ENCODE results near the gene ULBP3.

The ULBP3 gene

DNA sequence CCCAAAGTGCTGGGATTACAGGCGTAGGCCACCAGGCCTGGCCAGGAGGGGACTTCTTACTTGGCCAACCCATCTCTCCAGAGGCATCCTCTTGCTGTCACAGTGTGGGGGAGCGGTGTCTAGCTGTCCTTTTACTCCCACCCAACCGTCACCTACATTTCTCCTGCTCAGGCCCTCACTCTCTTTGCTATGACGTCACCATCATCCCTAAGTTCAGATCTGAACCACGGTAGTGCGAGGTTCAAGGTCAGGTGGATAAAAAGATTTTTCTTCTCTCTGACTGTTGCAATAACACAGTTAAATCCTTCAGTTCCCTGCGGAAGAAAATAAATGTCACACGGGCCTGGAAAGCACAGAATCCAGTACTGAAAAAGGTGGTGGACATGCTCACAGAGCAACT, 36.3 kb downstream of the ULBP3 start:
- TF ChIP-seq, protein P1, sequence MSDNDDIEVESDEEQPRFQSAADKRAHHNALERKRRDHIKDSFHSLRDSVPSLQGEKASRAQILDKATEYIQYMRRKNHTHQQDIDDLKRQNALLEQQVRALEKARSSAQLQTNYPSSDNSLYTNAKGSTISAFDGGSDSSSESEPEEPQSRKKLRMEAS (IDR thresholded peaks at IDR 0.05): no peak
- TF ChIP-seq RAD21 (IDR thresholded peaks at IDR 0.05; ENCODE audit: low read depth): no peak
- no peak for TF ChIP-seq CREB1 (IDR thresholded peaks at IDR 0.05; ENCODE audit: low read depth)
- TF ChIP-seq EGR1 (IDR thresholded peaks at IDR 0.05): no peak
- TF ChIP-seq CEBPB (IDR thresholded peaks at IDR 0.05): no peak
- no peak for TF ChIP-seq TCF12 (IDR thresholded peaks at IDR 0.05; ENCODE audit: low read depth)
- no peak for TF ChIP-seq TEAD4 (IDR thresholded peaks at IDR 0.05)
- TF ChIP-seq ZBTB7A (IDR thresholded peaks at IDR 0.05; ENCODE audit: low read depth): no peak

- TF ChIP-seq TCF12 (IDR thresholded peaks at IDR 0.05; ENCODE audit: low read depth) (no peak), ZBTB7A (IDR thresholded peaks at IDR 0.05; ENCODE audit: low read depth) (no peak), FOXM1 (IDR thresholded peaks at IDR 0.05; ENCODE audit: borderline replicate concordance, low read depth) (no peak), USF1 (IDR thresholded peaks at IDR 0.05) (no peak), REST (IDR thresholded peaks at IDR 0.05; ENCODE audit: low read depth) (no peak), CREB1 (IDR thresholded peaks at IDR 0.05; ENCODE audit: low read depth) (no peak)
- TF ChIP-seq, protein P1 (IDR thresholded peaks at IDR 0.05): no peak
Measured at GRCh38 chr6:150030611-150031010, 38.3 kb downstream of the ULBP3 start.

- TF ChIP-seq TAF1 (IDR thresholded peaks at IDR 0.05; ENCODE audit: low read depth): no peak
Measured at GRCh38 chr6:150029749-150030148, 39.2 kb downstream of the ULBP3 start.

- TF ChIP-seq USF1 (IDR thresholded peaks at IDR 0.05) (no peak), CEBPB (IDR thresholded peaks at IDR 0.05) (no peak), ZBTB7A (IDR thresholded peaks at IDR 0.05; ENCODE audit: low read depth) (no peak), RAD21 (IDR thresholded peaks at IDR 0.05; ENCODE audit: low read depth) (no peak), REST (IDR thresholded peaks at IDR 0.05; ENCODE audit: low read depth) (no peak), NFIC (IDR thresholded peaks at IDR 0.05) (no peak), EP300 (IDR thresholded peaks at IDR 0.05; ENCODE audit: borderline replicate concordance) (no peak), CREB1 (IDR thresholded peaks at IDR 0.05; ENCODE audit: low read depth) (no peak), FOXM1 (IDR thresholded peaks at IDR 0.05; ENCODE audit: borderline replicate concordance, low read depth) (no peak), YY1 (IDR thresholded peaks at IDR 0.05; ENCODE audit: low read depth) (no peak), TCF12 (IDR thresholded peaks at IDR 0.05; ENCODE audit: low read depth) (no peak)
- TF ChIP-seq, protein P1 (IDR thresholded peaks at IDR 0.05): no peak
Measured at GRCh38 chr6:150029276-150029675, 39.6 kb downstream of the ULBP3 start.

DNA sequence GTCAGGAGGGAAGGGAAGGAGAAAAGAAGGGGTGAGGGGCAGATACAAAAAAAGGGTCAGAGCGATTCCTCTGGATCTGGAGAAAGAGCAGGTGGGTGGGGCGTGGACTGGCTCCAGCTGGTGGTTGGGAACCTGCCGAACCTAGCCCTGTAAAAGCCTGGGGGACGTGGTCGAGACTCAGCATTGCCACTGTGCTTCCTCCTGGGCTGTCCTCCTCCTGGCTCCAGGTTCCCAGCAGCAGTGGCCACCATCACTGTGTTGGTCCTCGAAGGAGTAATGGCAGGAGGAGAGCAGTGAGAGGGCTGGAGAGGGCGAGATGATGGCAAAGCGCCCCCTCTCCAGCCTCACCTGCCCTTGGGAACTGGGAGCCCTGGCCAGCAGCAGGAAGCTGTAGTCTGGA, 40.1 kb downstream of the ULBP3 start:
- TF ChIP-seq EP300 (IDR thresholded peaks at IDR 0.05; ENCODE audit: borderline replicate concordance) (no peak), TCF12 (IDR thresholded peaks at IDR 0.05; ENCODE audit: low read depth) (no peak), REST (IDR thresholded peaks at IDR 0.05; ENCODE audit: low read depth) (no peak), ZBTB7A (IDR thresholded peaks at IDR 0.05; ENCODE audit: low read depth) (no peak), USF1 (IDR thresholded peaks at IDR 0.05) (no peak), CEBPB (IDR thresholded peaks at IDR 0.05) (no peak), TEAD4 (IDR thresholded peaks at IDR 0.05) (no peak), NFIC (IDR thresholded peaks at IDR 0.05) (no peak), FOXM1 (IDR thresholded peaks at IDR 0.05; ENCODE audit: borderline replicate concordance, low read depth) (no peak), EGR1 (IDR thresholded peaks at IDR 0.05) (no peak), CREB1 (IDR thresholded peaks at IDR 0.05; ENCODE audit: low read depth) (no peak), TAF1 (IDR thresholded peaks at IDR 0.05; ENCODE audit: low read depth) (no peak)
- TF ChIP-seq, protein P1 (IDR thresholded peaks at IDR 0.05): no peak

Data from Ishikawa (cell line).